Measurements from ENCODE around the gene CDC42BPG.
"Not testable (repeated sequence)": the region's sequence is repeated elsewhere in the genome, so short reads cannot be mapped to it uniquely, and the experiment has no call there.

The CDC42BPG gene

DNA sequence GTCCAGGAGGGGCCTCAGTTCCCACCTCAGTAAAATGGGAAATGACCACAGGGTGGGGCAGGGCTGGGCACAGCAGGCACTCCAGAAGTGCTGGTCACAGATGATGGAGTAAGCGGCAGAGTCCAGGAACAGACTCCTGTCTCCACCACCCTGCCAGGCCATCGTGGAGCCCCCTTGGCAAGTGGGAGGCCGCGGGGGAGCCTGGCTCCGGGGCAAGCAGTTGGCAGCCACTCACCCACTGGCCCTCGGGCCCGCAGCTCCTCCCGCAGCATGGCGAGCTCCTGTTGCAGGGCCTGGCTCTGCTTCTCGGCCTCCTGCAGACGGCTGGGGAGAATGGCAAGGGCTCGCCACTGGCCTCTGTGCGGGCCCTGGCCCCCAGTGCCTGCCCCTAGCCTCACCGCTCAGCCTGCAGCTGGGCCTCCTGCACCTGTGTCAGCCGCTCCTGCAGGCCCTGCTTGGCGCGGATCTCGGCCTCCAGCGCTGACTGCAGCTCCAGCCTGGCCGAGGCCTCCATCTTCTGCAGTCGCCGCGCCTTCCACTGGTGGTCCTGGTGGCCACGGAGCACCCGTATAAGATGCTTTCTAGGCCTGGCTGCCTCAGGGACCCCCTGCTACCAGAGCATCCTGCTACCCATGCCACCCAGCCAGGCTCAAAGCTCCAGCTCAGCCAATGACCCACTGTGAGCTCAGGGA lies 10.3 kb downstream of the CDC42BPG start:
- no peak for DNase-seq

DNA sequence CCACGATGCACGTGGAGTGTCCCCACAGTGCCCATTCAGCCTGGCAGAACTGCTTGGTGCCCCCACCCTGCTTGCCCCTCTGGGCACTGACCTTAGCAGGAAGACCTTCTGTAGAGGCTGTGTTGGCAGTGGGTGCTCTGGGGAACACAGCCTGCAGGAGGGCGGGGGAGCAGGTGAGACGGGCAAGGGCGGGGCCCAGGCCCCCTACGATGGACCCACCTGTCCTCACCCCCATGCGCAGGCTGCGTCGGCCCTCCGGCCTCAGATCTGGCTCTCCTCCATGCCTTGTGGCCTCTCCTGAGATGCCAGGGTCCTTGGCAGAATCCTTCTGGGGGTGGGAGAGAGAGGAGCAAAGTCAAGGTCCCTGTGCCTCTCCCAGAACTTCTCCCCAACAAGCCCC lies 10.9 kb downstream of the CDC42BPG start:
- no peak for DNase-seq

DNA sequence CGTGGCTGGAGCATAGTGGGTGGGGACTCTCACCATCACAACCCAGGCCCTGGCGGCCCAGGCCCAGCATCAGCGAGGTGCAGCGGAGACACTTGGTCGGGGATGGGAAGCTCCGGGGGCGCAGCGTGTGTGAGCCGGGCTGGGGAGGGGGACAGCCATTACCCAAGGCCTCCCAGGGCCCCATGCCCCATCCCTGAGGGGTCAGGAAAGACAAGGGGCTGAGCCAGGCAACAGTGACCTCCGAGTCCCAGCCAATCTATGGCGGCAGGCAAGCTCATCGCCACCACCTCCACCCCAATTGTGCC lies 11.3 kb downstream of the CDC42BPG start:
- DNase-seq: no peak

DNA sequence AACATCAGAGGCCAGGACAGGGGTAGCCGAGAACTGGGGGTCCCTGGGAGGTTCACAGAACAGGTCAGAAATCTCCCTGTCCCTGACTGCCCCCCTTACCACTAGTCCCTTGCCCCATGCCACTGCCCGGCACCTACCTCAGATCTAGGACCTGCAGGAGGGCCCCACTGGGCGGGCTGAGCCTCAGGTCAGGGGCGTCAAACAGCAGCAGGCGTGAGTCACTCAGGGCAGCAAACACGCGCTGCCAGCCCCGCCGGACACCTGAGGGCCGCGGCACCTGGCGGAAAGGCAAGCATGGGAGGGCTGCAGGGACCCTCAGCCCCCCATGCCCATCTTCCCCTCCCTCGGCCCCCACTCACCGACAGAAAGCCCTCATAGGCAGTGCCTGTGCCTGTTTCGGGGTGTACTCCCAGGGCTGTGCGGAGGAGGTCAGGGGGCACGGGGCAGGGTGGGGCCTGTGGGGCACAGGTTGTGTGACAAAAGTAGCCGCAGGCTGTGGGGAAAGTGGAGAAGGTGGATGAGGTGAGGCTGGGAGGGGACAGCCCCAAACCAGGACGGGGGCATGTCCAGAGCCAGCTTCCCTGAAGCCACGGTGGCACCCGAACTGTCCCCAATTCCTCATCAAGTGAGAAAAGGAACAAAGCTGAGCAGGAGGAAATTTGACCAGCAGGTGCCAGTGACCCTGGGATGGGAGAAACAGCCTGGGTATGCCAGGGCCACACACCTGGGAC lies 11.8 kb downstream of the CDC42BPG start:
- no peak for DNase-seq

DNA sequence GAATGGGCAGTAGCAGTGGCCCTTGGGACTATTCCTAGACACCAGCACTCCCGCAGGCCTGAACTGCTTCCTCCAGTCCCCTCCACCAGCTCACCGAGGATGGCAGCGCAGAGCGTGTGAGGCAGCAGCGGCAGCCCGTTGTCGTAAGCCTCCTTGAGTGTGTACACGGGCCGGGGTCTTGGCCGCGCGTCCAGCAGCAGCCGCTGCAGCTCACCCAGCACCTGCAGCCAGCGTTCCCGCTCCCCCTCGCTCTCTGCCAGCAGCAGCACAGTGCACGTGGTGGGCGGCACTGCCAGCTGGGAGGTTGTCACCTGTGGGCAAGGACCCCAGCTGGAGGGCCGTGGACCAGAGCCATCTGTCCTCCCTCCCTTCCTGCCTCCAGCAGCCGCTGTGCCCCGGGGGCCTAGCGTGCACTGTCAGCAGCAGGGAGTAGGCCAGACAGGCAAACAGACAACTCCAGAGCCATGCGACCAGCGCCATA lies 13.0 kb downstream of the CDC42BPG start:
- DNase-seq: no peak

DNA sequence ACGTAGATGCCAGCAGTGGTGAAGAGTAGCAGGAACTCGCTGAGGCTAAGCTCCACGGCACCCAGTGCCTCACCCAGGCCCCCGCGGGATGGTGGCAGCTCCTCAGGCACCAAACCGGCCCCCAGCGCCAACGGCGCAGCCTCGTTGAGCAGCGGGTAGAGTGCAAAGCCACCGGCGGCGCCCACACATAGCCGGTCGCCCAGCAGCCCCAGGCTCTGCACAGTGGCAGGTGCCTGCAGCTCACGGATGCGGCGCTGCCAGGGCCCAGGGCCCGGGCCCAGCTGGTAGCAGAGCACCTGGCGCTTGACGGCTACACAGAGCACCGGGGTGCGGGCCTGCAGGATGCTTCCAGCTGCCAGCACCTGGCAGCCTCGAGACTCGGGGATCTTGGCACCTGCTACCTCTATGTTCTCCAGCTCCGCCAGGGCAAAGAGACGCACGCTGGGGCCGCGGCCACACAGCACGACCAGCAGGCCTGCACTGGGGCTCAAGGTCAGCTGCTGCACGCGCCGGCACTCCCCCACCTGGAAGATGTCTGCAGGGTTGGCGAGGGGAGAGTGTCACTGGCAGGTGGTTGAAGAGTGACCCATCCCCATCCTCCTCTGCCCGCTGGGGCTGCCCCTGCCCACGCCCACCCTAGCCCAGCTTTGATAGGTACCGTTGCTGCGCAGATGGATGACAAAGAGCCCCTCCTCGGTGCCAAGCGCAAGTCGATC lies 14.8 kb downstream of the CDC42BPG start:
- no peak for DNase-seq

DNA sequence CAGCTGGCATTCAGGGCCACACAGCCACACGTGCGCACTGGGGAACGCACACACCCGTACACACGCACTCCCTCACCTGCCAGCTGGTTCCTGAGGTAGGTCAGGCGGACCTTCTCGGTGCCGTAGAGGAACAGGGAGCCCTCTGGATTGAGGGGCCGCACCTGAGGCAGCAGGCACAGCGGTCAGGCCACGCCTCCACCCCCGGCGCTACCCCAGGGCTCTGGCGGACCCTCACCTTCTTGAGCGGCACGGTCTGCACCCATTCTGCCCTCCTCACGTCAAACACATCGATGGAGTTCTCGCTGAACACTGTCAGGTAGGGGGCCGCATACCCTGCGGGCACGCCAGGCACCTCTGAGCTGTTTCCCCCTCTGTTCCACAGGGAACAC lies 17.0 kb downstream of the CDC42BPG start:
- no peak for DNase-seq

DNA sequence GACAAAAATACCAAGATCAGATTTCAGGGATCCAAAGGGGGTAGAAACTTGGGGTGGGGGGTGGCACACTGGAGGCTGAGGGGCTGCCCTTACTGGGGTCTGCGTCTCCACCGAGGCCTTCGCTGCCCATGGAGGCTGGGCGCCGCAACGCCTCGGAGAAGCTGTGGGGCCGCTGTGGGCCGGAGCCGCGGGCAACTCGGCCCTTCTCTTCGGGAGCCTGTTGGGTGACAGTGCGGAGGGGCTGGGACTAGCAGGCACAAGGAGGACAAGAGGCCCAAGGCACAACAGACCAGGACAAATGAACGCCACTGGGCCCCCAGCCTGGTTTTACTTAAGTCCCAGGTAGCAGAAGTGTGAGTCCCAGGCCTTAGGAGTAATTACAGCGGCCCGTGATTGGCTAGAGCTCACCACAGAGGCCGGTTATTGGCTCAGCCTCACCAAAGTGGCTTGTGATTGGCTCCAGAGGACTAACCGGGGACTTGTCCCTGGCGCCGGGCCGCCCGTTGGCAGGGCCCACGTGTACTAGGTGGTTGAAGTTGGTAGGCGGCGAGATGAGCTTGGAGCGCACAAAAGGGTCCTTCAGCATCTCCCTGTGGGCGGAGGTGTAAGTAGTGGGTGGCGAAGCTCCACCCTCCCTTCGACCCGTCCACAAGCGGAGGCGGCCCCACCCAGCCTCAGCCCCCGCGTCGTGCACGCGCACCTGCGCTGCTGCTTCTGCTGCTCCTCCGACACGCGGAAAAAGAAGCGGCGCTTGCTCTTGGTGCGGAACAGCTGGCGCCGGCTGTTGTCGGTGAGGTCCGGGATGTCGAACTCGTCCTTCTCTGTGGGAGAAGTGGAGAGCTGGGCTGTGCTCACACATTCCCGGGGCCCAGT lies 17.6 kb downstream of the CDC42BPG start:
- DNase-seq: no peak

DNA sequence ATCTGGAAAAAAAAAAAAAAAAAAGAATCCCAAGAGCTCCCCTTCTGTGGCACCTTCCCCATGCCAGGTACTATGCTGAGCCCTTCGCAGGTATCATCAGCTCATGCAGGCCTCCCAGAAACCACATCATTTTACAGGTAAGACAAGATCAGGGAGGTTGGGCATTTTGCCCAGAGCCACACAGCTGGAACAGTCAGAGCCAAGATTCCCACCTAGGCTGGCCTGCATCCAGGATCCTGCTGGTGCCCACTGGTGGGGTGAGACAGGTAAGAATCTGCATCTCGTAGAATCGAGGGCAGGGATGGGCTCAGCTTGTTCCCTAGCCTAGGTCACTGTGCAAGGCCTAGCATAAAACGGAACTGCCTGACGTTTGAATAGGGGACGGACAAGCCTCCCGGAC lies 18.4 kb downstream of the CDC42BPG start:
- no peak for DNase-seq

DNA sequence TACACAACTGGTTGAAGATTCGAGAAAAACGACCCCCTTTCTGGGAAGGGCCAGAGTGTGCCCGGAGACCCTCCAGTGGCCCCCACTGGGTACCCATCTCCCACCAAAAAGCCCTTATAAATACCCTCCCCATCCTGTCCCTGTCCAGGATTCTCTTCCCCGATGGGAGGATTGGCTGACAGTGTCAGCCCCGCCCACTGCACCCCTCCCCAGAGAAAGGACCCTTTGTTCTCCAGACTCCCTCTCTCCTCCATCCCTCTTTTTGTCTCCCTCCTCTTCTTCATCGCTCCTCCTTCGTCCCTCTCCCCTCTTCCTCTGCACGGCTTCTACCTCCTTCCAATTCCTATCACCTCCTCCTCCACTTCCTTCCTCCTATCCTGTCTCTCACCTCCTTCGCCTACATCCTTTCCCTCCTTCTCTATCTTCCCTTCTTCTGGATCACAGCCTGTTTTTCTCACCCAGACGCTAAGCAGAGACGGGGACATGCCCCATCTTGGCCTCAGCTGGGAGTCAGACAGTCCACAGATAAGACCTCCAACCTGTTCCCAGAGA lies 20.8 kb downstream of the CDC42BPG start:
- DNase-seq: no peak

DNA sequence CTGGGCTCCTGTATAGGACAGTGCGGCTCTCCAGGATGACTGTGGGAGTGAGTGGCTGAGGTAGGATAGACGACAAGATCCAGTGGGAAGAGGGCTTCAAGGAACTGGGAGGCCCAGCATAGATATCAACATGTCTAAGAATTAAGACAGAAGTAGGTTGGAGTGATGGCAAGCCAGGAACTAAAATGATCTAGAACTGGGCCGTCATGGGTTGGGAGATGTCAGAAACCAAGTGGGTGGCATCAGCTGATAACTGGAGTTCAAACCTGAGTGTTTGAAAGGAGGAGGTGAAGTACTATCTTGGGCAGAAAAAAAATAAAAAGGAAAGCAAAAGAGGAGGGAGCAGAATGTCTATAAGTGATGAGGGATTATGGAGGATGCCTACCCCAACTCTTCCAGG lies 27.0 kb downstream of the CDC42BPG start:
- no peak for DNase-seq

DNA sequence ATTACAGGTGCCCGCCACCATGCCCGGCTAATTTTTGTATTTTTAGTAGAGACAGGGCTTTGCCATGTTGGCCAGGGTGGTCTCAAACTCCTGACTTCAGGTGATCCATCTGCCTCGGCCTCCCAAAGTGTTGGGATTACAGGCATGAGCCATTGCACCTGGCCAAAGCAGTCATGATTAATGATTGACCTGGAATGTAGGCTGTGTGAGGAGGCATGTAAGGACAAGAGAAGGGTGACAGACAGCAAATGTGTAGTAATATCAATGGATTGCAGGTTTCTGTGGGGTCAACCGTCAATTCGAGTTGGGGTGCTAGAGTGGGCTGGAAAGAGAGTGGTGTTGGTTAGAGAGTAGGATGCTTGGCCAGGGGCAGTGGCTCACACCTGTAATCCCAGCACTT lies 29.0 kb downstream of the CDC42BPG start:
- not testable (repeated sequence) for DNase-seq

DNA sequence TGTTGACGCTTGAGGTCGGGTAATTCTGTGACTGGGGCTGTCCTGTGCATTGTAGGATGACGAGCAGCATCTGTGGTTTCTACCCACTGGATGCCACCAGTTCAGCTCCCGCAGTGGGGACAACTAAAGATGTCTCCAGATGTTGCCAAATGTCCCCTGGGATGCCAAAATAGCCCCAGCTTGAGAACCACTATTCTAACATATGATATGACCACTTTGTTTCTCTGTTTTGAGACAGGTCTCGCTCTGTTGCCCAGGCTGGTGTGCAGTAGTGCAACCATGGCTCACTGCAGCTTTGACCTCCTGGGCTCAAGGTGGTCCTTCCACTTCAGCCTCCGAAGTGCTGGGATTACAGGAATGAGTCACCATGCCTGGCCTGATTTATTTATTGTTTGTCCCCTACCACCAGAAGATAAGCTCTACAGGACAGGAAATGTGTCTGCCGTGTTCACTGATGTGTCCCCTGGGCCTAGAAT lies 29.7 kb downstream of the CDC42BPG start:
- no peak for DNase-seq

DNA sequence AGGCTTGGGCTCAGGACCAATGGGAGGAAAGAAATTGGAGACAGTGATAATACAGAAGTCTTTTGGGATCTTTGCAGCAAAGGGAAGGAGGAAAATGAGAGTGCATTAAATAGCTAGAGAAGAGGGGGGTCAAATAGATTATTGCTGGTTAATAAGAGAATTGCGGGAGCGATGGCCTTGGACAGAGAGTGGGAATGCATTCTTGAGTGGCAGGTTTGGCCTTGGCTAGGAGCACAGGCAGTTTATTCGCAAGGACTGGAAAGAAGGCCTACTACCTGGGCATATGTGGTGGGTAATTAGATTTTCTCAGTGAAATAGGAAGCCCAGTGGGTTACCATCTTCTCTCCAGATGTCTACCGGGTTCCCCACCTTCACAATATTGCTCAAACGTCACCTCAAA lies 30.6 kb downstream of the CDC42BPG start:
- no peak for DNase-seq

DNA sequence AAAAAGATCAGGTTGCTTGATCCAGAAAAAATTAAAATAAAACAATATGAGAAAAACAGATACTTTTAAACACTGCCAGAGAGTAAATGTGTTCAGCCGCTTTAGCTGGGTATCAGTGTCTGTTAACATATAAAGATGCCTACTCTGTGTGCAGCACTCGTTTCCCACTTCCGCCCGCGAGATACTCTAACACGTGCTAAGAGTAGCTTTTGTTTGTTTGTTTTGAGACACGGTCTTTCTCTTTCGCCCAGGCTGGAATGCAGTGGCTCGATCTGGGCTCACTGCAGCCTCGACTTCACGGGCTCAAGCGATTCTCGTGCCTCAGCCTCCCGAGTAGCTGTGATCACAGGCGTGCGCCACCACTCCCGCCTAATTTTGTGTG lies 33.6 kb downstream of the CDC42BPG start:
- peak in 1 of 2 donors; percentile 31 for DNase-seq

DNA sequence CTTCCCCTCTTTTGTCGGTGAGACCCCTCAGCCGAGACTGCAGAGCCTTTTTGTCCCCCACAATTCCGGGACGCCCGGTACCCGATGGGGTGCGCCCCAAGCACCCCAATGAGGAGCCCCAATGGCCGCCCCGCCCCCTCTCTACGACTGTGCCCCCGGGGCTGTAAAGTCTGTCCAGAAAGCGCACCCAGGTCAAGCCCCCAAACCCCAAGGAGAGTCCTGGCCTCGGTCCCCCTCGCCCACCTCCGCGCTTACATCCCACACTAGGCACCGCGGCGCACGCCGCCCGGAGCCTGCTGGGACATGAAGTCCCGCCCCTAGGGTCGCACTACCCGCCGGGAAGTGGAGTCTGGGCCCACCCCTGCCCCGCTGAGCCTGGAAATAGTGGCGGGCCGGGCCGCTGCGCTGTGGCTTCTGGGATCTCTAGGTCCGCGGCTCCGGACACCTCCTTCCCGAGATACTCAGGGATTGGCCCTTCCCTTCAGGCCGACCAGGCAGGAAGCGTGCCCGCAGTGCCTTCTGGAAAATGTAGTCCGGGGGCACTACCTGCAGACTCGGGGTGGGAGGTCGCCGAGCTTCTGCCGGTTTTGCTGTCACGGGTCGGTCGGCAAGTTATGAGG lies 34.1 kb downstream of the CDC42BPG start, which contains the start of gene MEN1:
TSS of gene MEN1 (minus strand) at position 281 of the 620 bp plus-strand sequence. CDS start 442 bp downstream, outside the sequence.
- DNase-seq: peak; percentile 83 to 88

DNA sequence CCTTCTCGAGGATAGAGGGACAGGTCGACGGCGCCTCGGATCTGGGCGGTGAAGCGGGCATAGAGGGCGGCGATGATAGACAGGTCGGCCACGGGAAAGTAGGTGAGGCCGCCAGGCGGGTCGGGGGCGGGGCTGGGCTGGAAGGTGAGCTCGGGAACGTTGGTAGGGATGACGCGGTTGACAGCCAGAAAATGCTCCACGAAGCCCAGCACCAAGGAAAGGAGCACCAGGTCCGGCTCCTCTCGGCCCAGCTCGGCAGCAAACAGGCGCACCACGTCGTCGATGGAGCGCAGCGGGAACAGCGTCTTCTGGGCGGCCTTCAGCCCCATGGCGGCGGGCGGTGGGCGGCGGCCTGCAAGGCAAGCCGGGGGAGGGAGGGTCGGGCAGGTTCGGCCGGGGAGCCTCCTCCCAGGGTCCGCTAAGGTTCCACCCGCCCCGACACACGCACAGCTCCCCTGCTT lies 34.6 kb downstream of the CDC42BPG start:
- DNase-seq: peak in 1 of 2 donors; percentile 46

DNA sequence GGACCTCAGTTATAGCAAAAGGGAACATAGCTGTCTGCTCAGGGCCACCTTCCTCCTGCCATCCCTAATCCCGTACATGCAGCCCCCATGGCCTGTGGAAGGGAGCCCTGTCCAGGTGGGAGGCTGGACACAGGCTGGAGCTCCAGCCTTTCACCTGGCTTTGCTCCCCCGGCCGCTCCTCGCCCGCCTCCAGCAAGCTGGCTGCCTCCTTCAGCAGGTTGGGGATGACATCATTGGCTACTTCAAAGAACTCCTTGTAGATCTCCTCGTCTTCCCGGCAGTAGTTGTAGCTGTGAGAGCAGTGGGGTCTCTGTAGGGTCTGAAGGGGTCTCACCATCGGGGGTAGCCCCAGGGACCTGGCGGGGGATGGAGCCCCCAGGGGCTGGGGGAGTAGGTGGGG lies 39.0 kb downstream of the CDC42BPG start:
- DNase-seq: no peak

DNA sequence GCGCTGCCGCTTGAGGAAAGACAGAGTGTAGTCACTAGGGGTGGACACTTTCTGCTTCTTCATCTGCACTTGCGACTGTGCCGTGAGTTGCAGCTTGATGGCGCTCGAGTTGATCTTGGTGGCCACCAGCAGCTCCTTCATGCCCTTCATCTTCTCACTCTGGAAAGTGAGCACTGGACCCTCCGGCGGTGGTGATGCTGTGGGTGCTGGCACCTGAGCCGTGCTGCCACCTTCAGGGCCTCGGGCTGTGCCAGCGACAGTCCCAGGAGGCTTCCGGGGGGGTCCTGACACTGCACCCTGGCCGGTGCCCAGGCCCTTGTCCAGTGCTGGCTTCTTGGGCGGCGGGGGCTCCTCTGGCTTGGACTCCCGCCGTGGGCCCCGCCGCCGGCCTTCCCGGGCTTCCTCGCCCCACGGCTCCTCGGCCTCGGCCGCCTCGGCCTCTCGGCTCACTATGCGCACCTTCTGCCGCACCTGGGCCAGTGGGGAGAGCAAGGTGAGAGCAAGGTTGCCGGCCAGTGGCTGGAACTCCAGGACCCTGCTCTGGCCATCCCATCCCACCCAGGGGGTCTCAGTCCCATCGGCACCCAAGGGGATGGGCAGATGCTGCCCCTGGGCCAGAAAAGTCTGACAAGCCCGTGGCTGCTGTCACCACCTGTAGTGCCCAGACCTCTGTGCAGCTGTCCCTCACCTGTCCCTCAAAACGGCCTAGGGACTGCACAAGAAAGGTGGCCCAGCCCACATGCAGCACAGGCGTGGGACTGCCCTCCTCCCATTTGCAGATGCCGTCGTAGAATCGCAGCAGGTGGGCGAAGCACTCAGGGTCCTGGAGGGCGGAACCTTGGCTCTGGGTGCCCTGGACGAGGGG lies 39.9 kb downstream of the CDC42BPG start:
- DNase-seq: no peak

DNA sequence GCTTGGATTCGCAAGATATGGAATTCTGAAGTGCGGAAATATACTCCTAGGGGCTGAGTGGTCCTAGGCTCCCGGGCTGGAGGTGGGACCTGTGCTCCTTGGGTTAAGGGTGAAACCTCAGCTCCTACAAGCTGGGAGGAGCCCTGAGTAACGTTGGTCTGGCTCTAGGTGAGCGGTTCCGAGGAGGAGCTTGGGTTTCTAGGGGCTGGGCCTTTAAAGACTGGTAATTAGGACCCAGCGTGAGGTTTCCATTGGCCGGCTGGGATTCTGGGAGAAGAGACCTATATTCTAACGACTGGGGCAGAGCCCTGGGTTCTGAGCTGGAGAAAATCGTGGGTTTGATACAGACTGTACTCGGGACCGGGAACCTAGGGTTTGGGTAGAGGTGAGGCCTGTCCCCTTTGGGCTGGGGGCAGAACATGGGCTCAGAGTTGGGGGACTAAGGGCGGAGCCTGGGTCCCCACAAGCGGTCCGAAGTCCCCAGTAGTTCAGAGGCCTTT lies 40.6 kb downstream of the CDC42BPG start:
- DNase-seq: no peak

Measured in stimulated activated CD4-positive, alpha-beta T cell treated with anti-CD3 and anti-CD28 coated beads, Interleukin-2, amount 100 ng/mL, for 24 hours (primary cell).